Caco-2 (cell line): ENCODE results near the gene SCN2B. TPM values are rescaled to one million over a fixed set of nuclear protein-coding genes. Genes with fewer than 3 reads are reported as not detected.
A peak's percentile ranks its signal among the peaks of the same experiment; 100 is the strongest.

ENCODE experiments used
- BruUV-seq: library from RNA; stranded (reverse); fragments of 400-500 nt; replicated peaks from 2 replicates; lab custom pipeline; 2021; lab: Mats Ljungman, UMichigan
- CTCF ChIA-PET: fragments of 300-600 bp; sonication (Branson Sonifier 250); formaldehyde crosslinking; loops from one replicate; lab custom pipeline; 2022; ENCODE audit warnings: antibody characterized with exemption; lab: Charles Lee
- POLR2A ChIA-PET: fragments of 300-600 bp; sonication (Branson Sonifier 250); formaldehyde crosslinking; loops from one replicate; lab custom pipeline; 2022; ENCODE audit warnings: antibody characterized with exemption; lab: Charles Lee
- DNase-seq, 2 experiments: peaks; one replicate each; pipeline versions ENCODE4 v3.0.0 to v3.0.0-alpha.2; 2020 to 2022
- H3K27me3 ChIP-seq: replicated peaks from 2 replicates; pipeline ENCODE4 v1.6.0; 2011; ENCODE audit warnings: low read length; ENCODE audit not compliant: control insufficient read depth, insufficient read depth
- H3K36me3 ChIP-seq: 2 replicates; pipeline ENCODE4 v1.5.1; 2011; ENCODE audit warnings: low read length; ENCODE audit not compliant: control insufficient read depth, insufficient read depth
- H3K4me1 ChIP-seq: fragments of 250-450 bp; sonication (Bioruptor Pico); 2 replicates; pipeline ENCODE4 v1.5.1; 2020; ENCODE audit warnings: mild to moderate bottlenecking
- H3K4me3 ChIP-seq: 2 replicates; pipeline ENCODE4 v1.5.1; 2011; ENCODE audit warnings: low read depth, mild to moderate bottlenecking, control low read depth, low read length
- H3K9me3 ChIP-seq: fragments of 250-450 bp; sonication (Bioruptor Pico); 2 replicates; pipeline ENCODE4 v1.5.1; 2020; ENCODE audit warnings: mild to moderate bottlenecking, moderate library complexity
- H3K27ac Mint-ChIP-seq: one replicate; pipeline ENCODE4 v1.8.0; 2022; ENCODE audit warnings: mixed read lengths; ENCODE audit not compliant: unreplicated experiment
- H3K27me3 Mint-ChIP-seq: one replicate; pipeline ENCODE4 v1.8.0; 2022; ENCODE audit warnings: mixed read lengths; ENCODE audit not compliant: insufficient read depth, unreplicated experiment
- H3K36me3 Mint-ChIP-seq: one replicate; pipeline ENCODE4 v1.8.0; 2022; ENCODE audit warnings: mild to moderate bottlenecking, mixed read lengths; ENCODE audit not compliant: insufficient read depth, unreplicated experiment
- H3K4me1 Mint-ChIP-seq: one replicate; pipeline ENCODE4 v1.8.0; 2022; ENCODE audit warnings: low read depth, mixed read lengths; ENCODE audit not compliant: unreplicated experiment
- H3K4me3 Mint-ChIP-seq: one replicate; pipeline ENCODE4 v1.8.0; 2022; ENCODE audit warnings: mild to moderate bottlenecking, moderate library complexity, mixed read lengths; ENCODE audit not compliant: unreplicated experiment
- H3K9me3 Mint-ChIP-seq: one replicate; pipeline ENCODE4 v1.8.0; 2022; ENCODE audit warnings: mixed read lengths; ENCODE audit not compliant: unreplicated experiment
- CTCF ChIP-seq, 2 experiments: fragments of 200-600 bp in 1 of 2; IDR thresholded peaks; 1 replicate in 1 of 2; 2 replicates in 1 of 2; pipeline versions ENCODE4 v1.5.1 to v1.8.0; 2011 to 2022; ENCODE audit warnings: antibody characterized with exemption in 1 of 2, control low read depth in 1 of 2, inconsistent platforms in 1 of 2, low read depth in 1 of 2, low read length in 1 of 2, mild to moderate bottlenecking in 1 of 2, moderate library complexity in 1 of 2; ENCODE audit not compliant: insufficient read depth in 1 of 2, severe bottlenecking in 1 of 2, unreplicated experiment in 1 of 2
- intact Hi-C: fragments of 100-400 bp; cut with micrococcal nuclease; formaldehyde crosslinking; loops from one replicate; pipeline ENCODE4 v1.10.0; 2022; ENCODE audit not compliant: unreplicated experiment
- total RNA-seq: library from RNA; stranded (reverse); gene quantifications from 2 replicates; pipeline ENCODE4 v1.2.3, GENCODE V29; 2022

Gene SCN2B
- total RNA-seq, 1 experiment from 2014 or later, result not detected

GRCh38 chr11:118168751-118169150 is 7.7 kb downstream of the SCN2B start:
- intact Hi-C loops, result no loop called here
- ChIA-PET CTCF (interaction anchor here (1.1 to 3.5 kb wide), 2 partner anchors 13 to 73 kb away, joined by 3 to 37 read pairs; no protein-coding TSS in a partner anchor), POLR2A (no interaction called here)
- no peak overlapping the region for H3K27ac Mint-ChIP-seq
- DNase-seq, result peak in 1 of 2 experiments; percentile 53
- no peaks in the 10 kb centered on the region for H3K9me3 Mint-ChIP-seq
- no TSS peak for BruUV-seq
- Histone ChIP-seq H3K36me3 (no peaks in the 10 kb centered on the region), H3K4me1 (peaks cover 3% of the 10 kb centered on the region; the same call in 1 of the 2 replicates), H3K4me3 (no peak overlapping the region), H3K27me3 (no peaks in the 10 kb centered on the region; the same call in 1 of the 2 replicates), H3K9me3 (no peaks in the 10 kb centered on the region)
- H3K4me1 Mint-ChIP-seq, result peaks cover 9% of the 10 kb centered on the region
- TF ChIP-seq CTCF (IDR thresholded peaks at IDR 0.05; ENCODE audit: insufficient read depth in 1 of 2, low read depth in 1 of 2, low read length in 1 of 2, severe bottlenecking in 1 of 2, unreplicated experiment in 1 of 2), result no peak
- no peak overlapping the region for H3K4me3 Mint-ChIP-seq
- no peaks in the 10 kb centered on the region for H3K36me3 Mint-ChIP-seq
- H3K27me3 Mint-ChIP-seq, result no peaks in the 10 kb centered on the region

GRCh38 chr11:118168316-118168715 is 8.1 kb downstream of the SCN2B start:
- intact Hi-C loops, result no loop called here
- TF ChIP-seq CTCF (IDR thresholded peaks at IDR 0.05; ENCODE audit: insufficient read depth in 1 of 2, low read depth in 1 of 2, low read length in 1 of 2, severe bottlenecking in 1 of 2, unreplicated experiment in 1 of 2), result no peak
- Histone ChIP-seq H3K36me3 (no peaks in the 10 kb centered on the region), H3K4me1 (peaks cover 3% of the 10 kb centered on the region; the same call in 1 of the 2 replicates), H3K27me3 (no peaks in the 10 kb centered on the region; the same call in 1 of the 2 replicates), H3K4me3 (no peak overlapping the region), H3K9me3 (no peaks in the 10 kb centered on the region)
- no peaks in the 10 kb centered on the region for H3K9me3 Mint-ChIP-seq
- no peaks in the 10 kb centered on the region for H3K36me3 Mint-ChIP-seq
- peaks cover 13% of the 10 kb centered on the region for H3K4me1 Mint-ChIP-seq
- DNase-seq, result no peak
- ChIA-PET POLR2A (no interaction called here), CTCF (no interaction called here)
- H3K27me3 Mint-ChIP-seq, result no peaks in the 10 kb centered on the region
- no peak overlapping the region for H3K27ac Mint-ChIP-seq
- no peak overlapping the region for H3K4me3 Mint-ChIP-seq
- no TSS peak for BruUV-seq

- Mint-ChIP-seq H3K27ac (no peak overlapping the region), H3K27me3 (no peaks in the 10 kb centered on the region), H3K9me3 (no peaks in the 10 kb centered on the region), H3K4me3 (no peak overlapping the region), H3K4me1 (peaks cover 16% of the 10 kb centered on the region), H3K36me3 (no peaks in the 10 kb centered on the region)
- intact Hi-C loops, result no loop called here
- TF ChIP-seq CTCF (IDR thresholded peaks at IDR 0.05; ENCODE audit: insufficient read depth in 1 of 2, low read depth in 1 of 2, low read length in 1 of 2, severe bottlenecking in 1 of 2, unreplicated experiment in 1 of 2), result no peak
- no TSS peak for BruUV-seq
- Histone ChIP-seq H3K4me1 (peaks cover 3% of the 10 kb centered on the region; the same call in 1 of the 2 replicates), H3K27me3 (no peaks in the 10 kb centered on the region; the same call in 1 of the 2 replicates), H3K9me3 (no peaks in the 10 kb centered on the region), H3K4me3 (no peak overlapping the region), H3K36me3 (no peaks in the 10 kb centered on the region)
- no peak for DNase-seq
- ChIA-PET CTCF (interaction anchor here (1.2 kb wide), 1 partner anchor 11 kb away, joined by 3 read pairs; no protein-coding TSS in a partner anchor), POLR2A (no interaction called here)
These were observed 8.5 kb downstream of the SCN2B start for GRCh38 chr11:118167906-118168305.
